ENCODE data around the gene CHST13. TPM values are rescaled to one million over a fixed set of nuclear protein-coding genes. Genes with fewer than 3 reads are reported as not detected.

CHST13 gene
- total and polyA plus RNA-seq, 7 donors: 0.25 to 0.66 (median 0.53) TPM; not detected in 3

GRCh38 chr3:126551121-126551838, 27.3 kb downstream of the CHST13 start:
- WGBS, 2 donors: 63 to 72% methylated on average over 13 of the region's 13 CpGs
- Histone ChIP-seq H3K36me3 (no peaks in the 10 kb centered on the region), H3K9me3 (no peaks in the 10 kb centered on the region), H3K27me3 (peaks cover 0 to 8% (median 0%) of the 10 kb centered on the region in 3 donors), H3K4me1 (no peaks in the 10 kb centered on the region), H3K27ac (no peak overlapping the region), H3K4me3 (no peak overlapping the region)
- intact Hi-C loops (cut with DNase I): no loop called here
- DNase-seq: peak; percentile 56
- TF ChIP-seq EP300 (IDR thresholded peaks at IDR 0.05) (no peak), POLR2A (IDR thresholded peaks at IDR 0.05) (no peak), CTCF (IDR thresholded peaks at IDR 0.05) (no peak), POLR2AphosphoS5 (IDR thresholded peaks at IDR 0.05) (no peak)

- intact Hi-C loops (cut with DNase I): no loop called here
- DNase-seq: peak; percentile 35
These were observed 28.1 kb downstream of the CHST13 start for GRCh38 chr3:126551839-126552687.

DNA sequence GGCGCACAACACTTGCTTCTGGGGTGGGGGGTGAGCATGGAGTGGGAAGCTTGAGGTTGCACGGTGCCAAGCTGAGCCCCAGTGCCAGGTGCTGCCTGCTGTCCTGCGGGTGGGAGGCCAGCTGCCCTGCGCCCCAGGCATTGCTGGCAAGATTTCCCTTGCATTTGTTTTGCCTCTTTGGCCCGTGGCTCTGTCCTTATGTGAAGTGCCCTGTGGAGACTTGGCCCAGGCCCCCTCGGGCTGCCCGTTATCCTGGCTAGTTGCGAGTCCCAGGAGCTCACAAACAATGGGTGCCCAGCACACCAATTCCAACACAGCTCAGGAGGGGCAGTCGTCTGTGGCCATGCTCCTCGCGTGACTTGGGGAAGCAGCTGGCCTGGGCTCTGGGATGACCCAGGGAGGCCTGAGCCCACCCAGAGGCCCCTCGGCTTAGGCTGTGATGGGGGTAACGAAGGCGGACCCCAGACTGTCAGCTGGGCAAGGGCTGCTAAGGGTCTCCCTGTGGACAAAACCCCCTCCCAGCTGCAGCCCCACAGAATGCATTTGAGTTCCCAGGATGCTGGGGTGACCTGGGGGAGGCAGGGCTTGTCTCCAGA, 28.8 kb downstream of the CHST13 start:
- intact Hi-C loops (cut with DNase I): no loop called here

More at GRCh38 chr3:126551839-126552687, 28.1 kb downstream of the CHST13 start:
- Histone ChIP-seq H3K36me3 (no peaks in the 10 kb centered on the region), H3K9me3 (no peaks in the 10 kb centered on the region), H3K4me1 (no peaks in the 10 kb centered on the region), H3K27ac (no peak overlapping the region), H3K4me3 (no peak overlapping the region), H3K27me3 (peaks cover 0 to 8% (median 0%) of the 10 kb centered on the region in 3 donors)
- TF ChIP-seq POLR2AphosphoS5 (IDR thresholded peaks at IDR 0.05): no peak
- TF ChIP-seq POLR2A (IDR thresholded peaks at IDR 0.05): no peak
- 75 to 76% methylated on average over 17 of the region's 17 CpGs for WGBS, 2 donors

DNA sequence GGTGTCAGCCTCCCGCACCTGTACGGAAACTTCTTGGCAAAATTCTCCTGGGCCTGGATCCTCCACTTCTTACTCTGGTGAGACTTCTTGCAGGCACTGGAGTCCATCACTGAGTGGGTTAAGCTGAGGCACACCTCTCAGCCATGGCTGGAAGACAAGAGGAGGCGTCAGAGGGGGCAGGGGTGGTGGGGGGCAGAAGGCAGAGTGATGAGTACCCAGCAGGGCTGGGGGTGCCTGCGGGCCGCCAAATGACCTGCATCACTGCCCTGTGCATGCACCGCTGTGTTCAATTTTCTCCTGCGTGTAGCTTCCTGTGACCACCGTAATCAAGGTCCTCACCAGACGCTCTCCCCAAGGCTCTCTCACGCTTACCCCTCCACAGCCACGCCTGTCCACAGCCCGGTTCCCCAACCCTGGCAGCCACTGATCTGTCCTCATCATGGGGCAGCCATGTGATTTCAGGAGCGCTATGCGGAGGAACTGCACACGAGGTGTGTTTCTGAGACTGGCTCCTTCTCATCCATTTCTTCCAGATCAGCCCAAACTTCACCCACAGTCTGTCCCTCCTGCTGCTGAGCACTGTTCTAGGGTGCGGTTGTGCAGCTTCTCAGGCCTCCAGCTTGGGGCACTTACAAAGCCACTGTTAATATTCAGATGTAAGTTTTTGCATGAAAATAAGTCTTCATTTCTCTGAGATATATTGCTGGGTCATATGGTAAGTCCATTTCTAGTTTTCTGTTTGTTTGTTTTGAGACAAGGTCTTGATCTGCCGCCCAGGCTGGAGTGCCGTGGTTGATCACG, 29.5 kb downstream of the CHST13 start:
- intact Hi-C loops (cut with DNase I): no loop called here
- Histone ChIP-seq H3K27me3 (peaks cover 0 to 4% (median 0%) of the 10 kb centered on the region in 3 donors), H3K36me3 (no peaks in the 10 kb centered on the region), H3K27ac (no peak overlapping the region), H3K9me3 (no peaks in the 10 kb centered on the region), H3K4me3 (no peak overlapping the region), H3K4me1 (no peaks in the 10 kb centered on the region)
- WGBS, 2 donors: 79 to 84% methylated on average over 19 of the region's 19 CpGs
- no peak for DNase-seq
- no peak for TF ChIP-seq POLR2A (IDR thresholded peaks at IDR 0.05)
- no peak for TF ChIP-seq EP300 (IDR thresholded peaks at IDR 0.05)
- TF ChIP-seq POLR2AphosphoS5 (IDR thresholded peaks at IDR 0.05): no peak
- TF ChIP-seq CTCF (IDR thresholded peaks at IDR 0.05): no peak

More for the DNA sequence above, 28.8 kb downstream of the CHST13 start:
- H3K9me3 ChIP-seq: no peaks in the 10 kb centered on the region
- no peaks in the 10 kb centered on the region for H3K36me3 ChIP-seq
- TF ChIP-seq POLR2AphosphoS5 (IDR thresholded peaks at IDR 0.05) (no peak), CTCF (IDR thresholded peaks at IDR 0.05) (no peak), POLR2A (IDR thresholded peaks at IDR 0.05) (no peak)
- H3K27ac ChIP-seq: no peak overlapping the region
- H3K4me1 ChIP-seq: no peaks in the 10 kb centered on the region
- peaks cover 0 to 8% (median 0%) of the 10 kb centered on the region in 3 donors for H3K27me3 ChIP-seq
- peak; percentile 45 for DNase-seq
- H3K4me3 ChIP-seq: no peak overlapping the region
- 77 to 88% methylated on average over 14 of the region's 14 CpGs for WGBS, 2 donors

All from sigmoid colon (tissue), 7 donors.